Stimulated activated CD4-positive, alpha-beta T cell treated with anti-CD3 and anti-CD28 coated beads, Interleukin-15, amount 100 ng/mL, for 1 hour (primary cell): ENCODE measurements around the gene FOLR3.
"Not testable (repeated sequence)": the region's sequence is repeated elsewhere in the genome, so short reads cannot be mapped to it uniquely, and the experiment has no call there.

Experiments
- DNase-seq, 2 donors: peaks; one replicate each; pipeline ENCODE4 v3.0.0-alpha.2; 2020; ENCODE audit warnings: low read depth in 1 of 2, low spot score in 1 of 2

The FOLR3 gene

DNA sequence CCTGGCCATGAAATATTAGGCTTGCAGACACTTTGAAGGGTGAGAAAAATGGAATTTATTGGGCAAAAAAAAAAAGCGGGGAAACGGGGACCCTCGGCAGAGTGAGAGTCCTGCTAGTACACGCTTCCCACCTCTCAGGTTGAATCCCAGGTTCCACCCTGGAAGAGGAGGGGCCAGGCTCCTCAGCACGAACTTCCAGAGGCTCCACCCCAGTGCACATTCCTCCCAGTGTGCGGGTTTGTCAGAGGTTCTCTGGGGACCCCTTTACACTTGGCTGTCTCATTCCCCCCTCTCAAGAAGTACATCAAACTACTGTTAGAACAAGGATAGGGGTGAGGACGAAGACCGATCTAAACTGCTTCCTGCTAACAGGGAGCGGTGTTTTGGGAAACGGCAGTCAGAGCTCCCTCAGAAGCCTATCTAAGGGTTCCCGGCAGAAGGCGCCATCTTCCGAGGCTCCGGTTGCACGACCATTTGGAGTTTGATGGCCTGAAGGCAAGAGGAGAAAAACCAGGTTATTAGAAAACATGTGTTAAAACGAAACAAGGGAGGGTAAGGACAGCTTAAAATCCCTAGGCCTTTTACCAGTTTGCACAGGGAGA, 27.5 kb downstream of the FOLR3 start:
- no peak for DNase-seq

DNA sequence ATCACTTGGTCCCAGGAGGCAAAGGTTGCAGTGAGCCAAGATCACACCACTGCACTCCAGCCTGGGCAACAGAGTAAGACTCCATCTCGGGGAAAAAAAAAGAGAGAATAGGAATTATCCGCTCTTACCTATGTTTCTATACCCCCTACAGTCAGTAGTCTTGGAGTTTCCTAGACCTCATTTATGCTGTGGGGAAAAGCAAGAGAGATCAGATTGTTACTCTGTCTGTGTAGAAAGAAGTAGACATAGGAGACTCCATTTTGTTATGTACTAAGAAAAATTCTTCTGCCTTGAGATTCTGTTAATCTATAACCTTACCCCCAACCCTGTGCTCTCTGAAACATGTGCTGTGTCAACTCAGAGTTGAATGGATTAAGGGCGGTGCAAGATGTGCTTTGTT, 28.7 kb downstream of the FOLR3 start:
- DNase-seq: not testable (repeated sequence)

DNA sequence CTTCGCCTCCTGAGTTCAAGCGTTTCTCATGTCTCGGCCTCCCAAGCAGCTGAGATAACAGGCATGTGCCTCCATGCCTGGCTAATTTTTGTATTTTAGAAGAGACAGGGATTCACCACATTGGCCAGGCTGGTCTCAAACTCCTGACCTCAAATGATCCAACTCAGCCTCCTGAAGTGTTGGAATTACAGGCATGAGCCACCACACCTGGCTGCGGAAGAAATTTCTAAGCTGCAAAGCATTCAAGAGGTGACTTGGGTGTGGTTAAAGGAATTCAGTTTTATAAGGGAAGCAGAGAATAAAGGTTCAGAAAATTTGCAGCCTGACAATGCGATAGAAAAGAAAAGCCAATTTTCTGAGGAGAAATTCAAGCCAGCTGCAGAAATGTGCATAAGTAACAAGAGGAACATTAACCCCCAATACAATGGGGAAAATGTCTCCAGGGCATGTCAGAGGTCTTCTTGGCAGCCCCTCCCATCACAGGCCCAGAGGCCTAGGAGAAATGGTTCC, 33.6 kb downstream of the FOLR3 start:
- DNase-seq: not testable (repeated sequence)

DNA sequence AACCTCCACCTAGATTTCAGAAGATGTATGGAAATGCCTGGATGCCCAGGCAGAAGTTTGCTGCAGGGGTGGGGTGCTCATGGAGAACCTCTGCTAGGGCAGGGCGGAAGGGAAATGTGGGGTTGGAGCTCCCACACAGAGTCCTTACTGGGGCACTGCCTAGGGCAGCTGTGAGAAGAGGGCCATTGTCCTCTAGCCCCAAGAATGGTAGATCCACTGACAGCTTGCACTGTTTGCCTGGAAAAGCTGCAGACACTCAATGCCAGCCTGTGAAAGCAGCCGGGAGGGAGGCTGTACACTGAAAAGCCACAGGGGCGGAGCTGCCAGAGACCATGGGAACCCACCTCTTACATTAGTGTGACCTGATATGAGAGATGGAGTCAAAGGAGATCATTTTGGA, 34.2 kb downstream of the FOLR3 start:
- not testable (repeated sequence) for DNase-seq

DNA sequence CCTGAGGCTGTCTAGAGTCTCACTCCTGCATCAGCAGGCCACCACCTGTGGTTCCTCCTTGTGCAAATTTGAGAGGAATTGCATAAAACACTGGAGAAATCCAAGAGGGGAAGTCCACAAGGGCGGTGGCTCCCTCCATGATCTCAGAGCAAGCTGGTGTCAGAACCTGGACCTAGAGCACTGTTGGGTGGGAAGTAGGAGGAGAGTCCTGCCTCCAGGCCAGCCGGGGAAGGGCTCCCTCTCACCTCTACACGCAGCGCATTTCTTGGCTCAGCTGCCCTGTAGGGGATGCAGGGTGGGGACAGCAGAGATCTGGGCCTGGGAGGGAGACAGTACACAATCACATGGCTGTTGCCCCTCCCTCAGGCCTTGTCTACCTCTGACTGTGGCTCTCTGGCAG, 36.5 kb downstream of the FOLR3 start:
- DNase-seq: not testable (repeated sequence)

DNA sequence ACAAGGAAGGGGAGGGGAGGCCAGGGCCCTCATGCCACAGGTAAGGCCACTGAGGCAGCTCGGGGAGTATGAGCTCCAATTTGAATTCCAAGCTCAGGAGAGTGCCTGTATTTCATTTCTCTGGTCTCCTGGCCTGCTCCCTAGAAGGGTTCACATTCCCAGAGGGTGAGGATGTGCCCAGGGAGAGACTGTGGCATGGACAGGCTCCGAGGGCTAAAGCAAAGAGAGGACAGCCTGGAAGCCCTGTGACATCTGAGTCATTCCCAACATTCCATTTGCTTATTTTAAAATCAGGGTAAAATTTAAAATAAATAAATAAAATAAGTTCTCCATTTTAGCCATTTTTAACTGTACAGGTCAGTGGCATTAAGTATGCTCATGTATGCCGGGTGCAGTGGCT, 37.8 kb downstream of the FOLR3 start:
- DNase-seq: no peak

DNA sequence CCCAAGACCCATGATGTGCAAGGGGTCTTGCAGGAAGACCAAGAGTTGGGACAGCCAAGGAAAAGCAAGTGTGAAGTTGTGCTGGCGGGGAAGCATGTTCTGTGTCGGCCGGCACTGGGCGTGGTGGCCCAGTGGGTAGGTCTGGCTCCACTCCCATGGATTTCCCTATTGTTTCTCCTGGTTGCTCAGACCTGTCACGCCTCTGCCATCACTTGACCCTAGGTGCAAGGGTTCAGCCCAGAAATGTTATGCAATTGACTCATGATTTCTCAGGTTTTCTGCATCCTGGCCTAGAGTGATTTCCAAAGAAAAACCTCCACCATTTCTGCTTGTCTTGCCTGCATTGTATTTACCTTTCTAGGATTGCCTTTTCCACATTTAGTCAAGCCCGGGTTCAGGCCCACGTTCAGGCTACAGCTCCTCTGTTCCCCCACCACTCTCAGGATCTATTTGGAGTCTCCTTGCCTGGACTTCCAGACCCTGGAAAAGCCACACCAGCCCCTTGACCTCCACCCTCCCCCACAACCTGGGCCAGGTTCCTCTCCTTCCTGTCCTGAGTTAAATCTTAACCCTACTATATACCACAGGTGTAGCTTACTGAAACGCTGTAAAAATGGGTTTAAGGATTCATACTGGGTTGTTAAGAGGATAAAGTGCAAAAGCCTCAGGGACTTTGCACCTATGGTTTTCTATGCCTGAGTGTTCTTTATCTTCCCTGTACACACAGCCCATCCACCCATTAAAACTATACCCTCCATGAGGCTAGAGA, 39.0 kb downstream of the FOLR3 start:
- DNase-seq: no peak

DNA sequence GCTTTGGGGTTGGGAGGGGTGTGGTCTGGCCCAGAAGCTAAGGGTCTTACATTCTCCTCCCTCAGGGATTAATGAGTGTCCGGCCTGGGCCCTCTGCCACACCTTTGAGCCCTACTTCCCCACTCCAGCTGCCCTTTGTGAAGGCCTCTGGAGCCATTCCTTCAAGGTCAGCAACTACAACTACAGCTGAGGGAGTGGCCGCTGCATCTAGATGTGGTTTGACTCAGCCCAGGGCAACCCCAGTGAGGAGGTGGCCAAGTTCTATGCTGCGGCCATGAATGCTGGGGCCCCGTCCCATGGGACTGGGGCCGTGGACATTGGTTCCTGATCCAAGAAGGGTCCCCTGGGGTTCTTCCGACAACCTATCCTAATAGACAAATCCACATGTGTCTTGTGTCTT, 42.1 kb downstream of the FOLR3 start:
- no peak for DNase-seq

DNA sequence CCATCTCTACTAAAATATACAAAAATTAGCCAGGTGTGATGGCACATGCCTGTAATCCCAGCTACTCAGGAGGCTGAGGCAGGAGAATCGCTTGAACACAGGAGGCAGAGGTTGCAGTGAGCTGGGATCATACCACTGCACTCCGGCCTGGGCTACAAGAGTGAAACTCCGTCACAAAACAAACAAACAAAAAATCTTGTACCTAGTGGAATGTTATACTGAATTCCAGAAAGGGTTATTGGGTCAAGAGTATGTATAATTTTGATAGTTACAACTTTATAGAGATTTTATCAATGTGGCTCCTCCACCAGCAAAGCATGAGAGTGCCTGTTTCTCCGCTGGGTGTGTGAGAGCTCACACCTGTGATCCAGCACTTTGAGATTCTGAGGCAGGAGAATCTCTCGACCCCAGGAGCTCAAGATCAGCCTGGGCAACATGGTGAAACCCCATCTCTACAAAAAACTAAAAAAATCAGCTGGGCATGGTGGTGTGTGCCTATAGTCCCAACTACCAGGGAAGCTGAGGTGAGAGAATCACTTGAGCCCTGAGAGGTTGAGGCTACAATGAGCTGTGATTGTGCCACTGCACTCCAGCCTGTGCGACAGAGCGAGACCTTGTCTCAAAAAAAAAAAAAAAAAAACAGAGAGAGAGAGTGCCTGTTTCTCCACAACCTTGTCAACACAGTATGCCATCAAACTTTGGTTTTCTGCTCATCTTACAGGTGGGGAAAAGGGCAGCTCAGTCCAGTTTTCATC, 43.7 kb downstream of the FOLR3 start:
- no peak for DNase-seq

DNA sequence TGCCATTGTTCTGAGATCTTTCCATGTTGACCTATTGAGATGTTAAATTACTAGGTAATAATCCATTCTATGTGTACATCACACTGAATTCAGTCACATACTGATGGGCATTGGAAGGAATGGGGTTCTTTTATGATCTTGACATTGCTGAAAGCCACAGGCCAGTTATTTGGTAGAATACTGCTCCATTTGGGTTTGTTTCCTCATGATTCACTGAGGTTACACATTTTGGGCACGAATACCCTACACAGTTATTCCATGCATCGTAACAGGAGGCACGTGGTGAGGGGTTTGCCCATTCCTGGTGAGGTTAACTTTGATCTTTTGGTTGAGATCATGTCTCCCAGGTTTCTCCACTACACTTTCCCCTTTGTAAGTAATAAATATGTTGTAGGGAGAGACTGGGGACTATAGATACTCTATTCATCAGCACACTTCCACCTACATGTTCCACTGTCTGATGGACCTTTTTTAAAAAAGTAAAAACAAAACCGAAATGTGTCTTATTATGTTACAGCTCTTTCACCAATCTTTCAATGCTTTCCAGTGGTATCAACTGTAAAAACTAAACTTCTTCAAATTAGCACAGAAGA, 44.4 kb downstream of the FOLR3 start:
- DNase-seq: no peak

DNA sequence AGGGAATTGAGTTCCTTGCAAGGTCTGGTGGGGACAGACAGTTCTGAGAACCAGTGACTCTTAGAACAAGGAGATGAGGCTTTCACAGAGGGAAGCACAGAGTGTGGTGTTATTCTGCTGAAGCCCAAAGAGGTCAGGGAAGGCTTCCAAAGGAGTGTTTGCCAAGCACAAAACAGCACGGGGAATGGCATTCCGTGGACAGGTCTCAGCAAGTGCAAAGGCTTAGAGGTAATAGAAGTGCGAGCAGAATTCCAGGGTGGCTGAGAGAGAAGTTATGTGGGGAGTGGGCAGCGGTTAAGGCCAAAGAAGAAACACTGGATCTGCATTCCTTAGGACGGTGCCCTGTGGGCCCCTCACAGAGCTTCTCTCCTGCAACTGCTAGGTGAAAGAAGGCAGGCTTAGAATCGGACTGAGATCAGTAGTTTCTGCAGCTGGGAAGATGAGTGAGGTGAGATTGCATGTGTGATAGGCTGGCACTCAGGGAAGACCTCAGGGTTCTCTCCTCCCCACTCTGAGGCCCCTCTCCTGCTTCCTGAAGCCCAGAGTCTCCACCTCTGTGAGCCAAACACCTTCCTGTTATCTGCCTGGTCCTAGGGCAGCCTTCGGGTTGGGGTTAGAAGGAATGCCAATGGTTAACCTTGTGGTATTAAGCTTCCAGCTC, 45.5 kb downstream of the FOLR3 start:
- DNase-seq: not testable (repeated sequence)

DNA sequence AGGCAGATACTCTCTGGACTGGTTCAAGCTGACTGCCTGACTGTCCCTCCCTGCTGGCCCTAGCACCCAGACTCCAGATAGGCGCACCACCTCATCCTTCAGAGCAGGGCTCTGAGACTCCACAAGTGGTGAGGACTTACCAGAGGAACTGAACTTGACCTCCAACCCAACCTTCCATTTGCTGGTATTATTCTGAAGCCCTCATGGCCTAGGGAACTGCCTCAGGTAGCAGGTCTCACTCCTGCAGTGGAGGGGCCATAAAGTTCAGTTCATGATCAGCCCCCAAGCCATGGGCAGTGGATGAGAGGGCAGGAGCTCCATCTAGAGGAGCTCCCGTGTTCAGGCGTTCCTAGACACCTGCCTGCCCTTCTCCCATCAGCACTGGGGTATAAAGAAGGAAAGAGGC, 46.0 kb downstream of the FOLR3 start:
- DNase-seq: not testable (repeated sequence)

DNA sequence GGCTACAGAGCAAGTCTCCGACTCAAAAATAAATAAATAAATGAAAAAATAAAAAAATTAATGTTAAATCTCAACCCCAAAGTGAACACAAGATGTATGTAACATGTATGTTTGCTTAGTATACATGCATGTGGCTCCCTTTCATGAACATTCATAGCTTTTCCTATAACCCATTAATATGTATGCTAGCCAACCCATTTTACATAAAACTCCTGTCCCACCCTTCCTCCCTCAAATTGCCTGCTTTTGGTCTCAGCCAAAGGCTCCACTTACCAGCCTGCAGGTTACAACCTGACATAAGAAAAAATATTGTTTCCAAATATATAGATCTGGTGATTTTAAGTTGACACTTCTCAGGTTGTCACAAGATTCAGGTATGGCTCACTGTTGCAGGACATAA, 52.7 kb downstream of the FOLR3 start:
- no peak for DNase-seq
